ENCODE data around the gene MGMT. TPM values are rescaled to one million over a fixed set of nuclear protein-coding genes. Genes with fewer than 3 reads are reported as not detected.
A peak's percentile ranks its signal among the peaks of the same experiment; 100 is the strongest.
"Not testable (repeated sequence)": the region's sequence is repeated elsewhere in the genome, so short reads cannot be mapped to it uniquely, and the experiment has no call there.

MGMT gene
- 19.4 TPM for total RNA-seq

DNA sequence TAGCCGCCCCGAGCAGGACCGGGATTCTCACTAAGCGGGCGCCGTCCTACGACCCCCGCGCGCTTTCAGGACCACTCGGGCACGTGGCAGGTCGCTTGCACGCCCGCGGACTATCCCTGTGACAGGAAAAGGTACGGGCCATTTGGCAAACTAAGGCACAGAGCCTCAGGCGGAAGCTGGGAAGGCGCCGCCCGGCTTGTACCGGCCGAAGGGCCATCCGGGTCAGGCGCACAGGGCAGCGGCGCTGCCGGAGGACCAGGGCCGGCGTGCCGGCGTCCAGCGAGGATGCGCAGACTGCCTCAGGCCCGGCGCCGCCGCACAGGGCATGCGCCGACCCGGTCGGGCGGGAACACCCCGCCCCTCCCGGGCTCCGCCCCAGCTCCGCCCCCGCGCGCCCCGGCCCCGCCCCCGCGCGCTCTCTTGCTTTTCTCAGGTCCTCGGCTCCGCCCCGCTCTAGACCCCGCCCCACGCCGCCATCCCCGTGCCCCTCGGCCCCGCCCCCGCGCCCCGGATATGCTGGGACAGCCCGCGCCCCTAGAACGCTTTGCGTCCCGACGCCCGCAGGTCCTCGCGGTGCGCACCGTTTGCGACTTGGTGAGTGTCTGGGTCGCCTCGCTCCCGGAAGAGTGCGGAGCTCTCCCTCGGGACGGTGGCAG, at the start of gene MGMT:
MGMT (plus strand) TSS at position 539 of the 656 bp plus-strand sequence.
- peak; percentile 96 for DNase-seq (ENCODE audit: low spot score)

DNA sequence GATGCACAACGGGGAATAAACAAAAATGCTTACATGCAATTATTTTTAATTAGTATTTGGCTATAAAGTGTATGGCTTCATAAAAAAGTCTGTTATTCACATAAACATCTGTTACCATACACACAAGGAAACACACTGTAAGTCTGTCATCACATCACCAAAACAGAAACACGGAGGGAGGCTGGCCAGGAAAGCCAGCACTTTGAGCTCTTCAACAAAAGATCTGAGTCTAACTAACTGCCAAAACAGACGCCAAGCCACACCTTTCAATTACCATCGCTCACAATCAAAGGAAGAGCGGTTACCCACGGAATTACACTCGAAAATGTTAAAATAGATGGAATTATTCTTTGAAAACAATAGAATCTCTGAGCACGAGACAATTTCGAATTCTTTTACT, 49.2 kb upstream of the MGMT start:
- no peak for DNase-seq (ENCODE audit: low spot score)

DNA sequence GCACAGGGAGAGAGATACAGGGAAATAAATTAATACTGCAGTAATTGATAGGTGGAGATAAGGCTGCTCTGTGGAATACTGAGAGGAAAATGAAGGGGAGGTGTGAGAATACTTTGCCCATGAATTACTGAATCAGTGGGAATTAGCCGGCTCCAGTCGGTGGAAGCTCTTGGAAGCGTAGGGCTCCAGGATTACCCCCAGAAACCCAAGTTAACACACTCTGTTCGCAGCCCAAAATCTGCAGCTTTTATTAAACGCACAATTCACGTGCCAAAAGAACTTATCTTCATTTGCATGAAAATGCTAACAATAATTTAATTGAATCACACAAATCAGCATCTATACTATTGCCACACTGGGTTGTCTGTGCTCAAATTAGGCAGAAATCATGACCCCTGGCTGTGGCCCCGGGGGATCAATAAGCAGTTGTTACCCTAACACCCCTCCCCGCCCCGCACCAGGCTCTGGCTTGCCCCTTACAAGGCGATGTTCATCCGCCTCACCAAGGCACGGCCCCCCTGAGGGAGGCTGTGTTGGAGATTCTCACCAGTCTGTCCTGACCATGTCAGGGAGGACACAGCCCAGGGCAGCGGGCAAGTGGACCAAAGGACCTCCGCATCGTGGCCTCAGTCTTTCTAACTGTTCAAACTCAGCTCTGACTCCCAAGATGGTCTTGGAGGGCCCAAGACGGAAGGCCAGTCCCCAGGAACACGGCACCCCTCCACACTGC, 48.4 kb upstream of the MGMT start:
- no peak for DNase-seq (ENCODE audit: low spot score)

DNA sequence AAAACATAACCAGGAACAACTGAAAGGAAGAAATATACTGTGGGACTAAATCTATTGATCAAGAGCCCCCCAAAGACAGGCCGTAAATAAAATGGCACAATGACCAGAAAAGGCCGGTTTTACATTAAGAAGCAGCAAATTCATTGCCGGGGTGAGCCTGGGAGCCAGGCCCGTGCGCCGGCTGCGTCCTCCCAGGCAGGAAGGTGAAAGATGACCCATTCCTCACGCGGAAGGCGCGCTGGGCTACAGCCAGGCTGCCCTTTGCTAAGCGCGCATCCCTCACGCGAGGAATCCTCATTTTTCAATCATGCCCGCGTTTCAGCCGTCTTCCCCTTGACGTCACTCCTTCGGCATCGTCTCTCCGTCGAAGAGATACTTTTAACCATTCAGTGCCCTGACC, 47.6 kb upstream of the MGMT start:
- no peak for DNase-seq (ENCODE audit: low spot score)

DNA sequence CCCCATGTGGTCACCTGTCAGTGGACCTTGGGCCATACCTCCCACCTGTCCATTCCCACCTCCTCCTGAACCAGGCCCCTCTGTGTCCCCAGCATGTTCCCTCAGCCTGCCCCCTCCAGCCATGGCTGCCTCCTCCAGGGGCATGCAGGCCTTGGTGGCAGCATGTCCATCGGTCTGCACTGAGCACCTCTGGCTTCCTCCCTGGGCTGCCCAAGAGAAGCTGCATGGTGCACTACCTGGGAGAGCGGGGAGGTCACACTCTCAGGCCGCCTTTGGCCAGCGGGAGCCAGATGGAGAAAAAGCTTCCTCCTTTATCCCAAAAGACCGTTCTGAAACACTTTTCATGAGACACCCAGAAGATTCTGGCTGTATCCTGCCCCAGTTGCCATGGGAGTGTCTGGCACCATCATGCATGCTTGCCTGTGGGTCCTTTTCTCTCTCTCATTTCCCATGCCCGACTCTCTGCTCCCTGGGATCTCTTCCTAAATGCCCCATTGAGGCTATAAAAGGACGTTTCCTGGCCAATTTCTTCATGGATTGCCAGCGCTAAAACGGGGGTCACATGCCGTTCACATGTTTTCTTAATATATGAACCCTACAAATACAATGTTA, 45.5 kb upstream of the MGMT start:
- DNase-seq (ENCODE audit: low spot score): no peak

DNA sequence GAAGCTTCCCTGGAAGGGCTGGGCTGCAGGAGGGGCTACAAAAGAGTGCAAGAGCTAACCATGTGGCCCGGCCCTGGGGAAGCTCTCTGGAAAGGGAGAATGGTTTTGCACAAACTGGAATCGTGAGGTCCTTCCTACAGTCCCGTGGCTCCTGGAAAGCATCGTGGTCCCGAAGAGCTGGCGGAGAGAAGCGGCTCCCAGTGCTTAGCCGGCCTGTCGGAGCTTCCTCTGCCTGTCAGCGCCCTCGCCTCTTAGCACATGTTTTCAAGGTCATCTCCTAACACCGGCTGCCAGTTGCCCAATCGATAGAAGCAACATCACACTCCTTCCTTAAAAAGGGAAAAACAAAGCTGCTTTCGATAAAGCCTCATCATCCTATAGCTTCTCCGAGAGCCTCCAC, 42.1 kb upstream of the MGMT start:
- peak; percentile 61 for DNase-seq (ENCODE audit: low spot score)

DNA sequence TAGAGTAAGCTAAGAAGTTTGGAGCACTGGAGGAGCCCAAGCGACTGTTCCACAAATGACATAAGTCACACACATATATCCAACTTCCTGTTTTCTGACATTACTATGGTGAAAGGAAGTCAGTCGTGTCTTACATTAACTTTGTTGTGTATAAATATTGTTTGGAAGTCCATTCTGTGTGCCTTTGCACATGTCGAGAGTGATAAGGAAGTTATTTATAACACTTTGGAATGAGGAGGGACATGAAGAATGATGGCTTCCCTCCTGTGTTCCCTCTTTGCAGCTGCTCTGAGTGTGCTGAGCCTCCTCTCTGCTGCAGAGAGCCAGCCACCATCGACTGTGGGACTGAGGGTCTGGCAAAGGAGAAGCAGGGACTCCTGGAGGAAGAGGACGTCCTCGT, 40.4 kb upstream of the MGMT start:
- DNase-seq (ENCODE audit: low spot score): no peak

DNA sequence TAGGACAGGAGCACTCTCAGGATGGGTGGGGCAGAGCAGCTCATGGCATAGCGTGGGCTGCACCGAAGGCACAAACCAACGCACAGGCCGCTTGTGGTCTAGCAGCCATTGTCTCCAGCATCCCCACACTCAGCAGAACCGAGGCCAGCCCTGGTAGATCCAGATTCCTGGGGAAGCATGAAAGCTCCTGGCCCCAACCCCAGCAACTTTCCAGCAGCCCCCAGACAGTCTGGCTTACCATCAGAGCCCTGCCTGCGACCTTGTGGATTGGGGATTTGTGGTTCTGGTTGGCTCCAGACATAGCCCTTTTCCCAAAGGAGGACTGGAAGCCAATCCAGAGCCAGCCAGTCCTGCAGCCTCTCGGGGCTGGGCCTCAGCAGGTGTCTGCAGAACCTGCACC, 33.8 kb upstream of the MGMT start:
- no peak for DNase-seq (ENCODE audit: low spot score)

DNA sequence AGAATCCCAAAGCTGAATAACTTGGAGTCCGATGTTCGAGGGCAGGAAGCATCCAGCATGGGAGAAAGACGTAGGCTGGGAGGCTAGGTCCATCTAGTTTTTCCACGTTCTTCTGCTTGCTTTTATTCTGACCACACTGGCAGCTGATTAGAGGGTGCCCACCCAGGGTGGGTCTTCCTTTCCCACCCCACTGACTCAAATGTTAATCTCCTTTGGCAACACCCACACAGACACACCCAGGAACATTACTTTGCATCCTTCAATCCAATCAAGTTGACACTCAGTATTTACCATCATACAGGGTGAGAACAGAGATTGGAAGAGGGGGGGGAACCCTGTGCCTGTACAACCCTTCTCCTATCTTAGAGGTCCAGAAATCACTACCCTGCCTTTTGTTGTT, 31.3 kb upstream of the MGMT start:
- not testable (repeated sequence) for DNase-seq (ENCODE audit: low spot score)

DNA sequence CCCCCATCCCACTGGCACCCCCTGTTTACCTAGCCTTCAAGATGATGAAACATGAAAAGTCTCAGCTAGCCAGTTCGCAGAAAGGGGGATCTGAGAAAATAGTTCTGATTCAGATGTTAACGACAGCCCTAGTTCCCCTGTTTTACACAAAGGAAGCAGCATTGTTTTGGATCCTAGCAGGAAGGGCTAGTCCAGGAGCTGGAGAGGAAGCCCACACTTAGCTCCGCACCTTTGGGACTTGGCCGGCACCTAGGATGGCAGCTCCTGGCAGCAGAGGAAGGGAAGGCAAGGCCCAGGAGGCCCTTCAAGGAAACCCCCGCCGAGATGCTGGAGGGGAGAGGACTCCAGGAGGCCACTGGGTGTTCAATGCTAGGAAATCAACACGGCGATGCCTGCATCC, 29.0 kb upstream of the MGMT start:
- no peak for DNase-seq (ENCODE audit: low spot score)

DNA sequence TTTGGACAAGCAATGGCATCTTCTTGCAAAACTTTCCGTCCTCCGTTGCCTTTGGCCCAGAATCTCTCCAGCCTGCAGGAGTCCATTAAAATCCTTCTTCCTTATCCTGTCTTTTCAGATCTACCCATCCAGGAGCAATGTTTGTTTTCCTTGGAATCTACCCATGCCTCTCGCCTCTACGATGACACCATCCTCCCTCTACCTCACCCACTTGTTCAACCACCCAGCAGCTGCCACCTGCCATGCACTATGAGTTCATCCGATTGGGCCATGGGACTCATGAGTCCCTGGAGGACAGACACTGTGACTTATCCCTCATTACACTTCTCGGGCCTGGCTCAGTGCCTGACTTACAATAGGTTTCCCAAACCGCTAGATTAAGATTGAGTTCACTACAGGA, 26.8 kb upstream of the MGMT start:
- no peak for DNase-seq (ENCODE audit: low spot score)

DNA sequence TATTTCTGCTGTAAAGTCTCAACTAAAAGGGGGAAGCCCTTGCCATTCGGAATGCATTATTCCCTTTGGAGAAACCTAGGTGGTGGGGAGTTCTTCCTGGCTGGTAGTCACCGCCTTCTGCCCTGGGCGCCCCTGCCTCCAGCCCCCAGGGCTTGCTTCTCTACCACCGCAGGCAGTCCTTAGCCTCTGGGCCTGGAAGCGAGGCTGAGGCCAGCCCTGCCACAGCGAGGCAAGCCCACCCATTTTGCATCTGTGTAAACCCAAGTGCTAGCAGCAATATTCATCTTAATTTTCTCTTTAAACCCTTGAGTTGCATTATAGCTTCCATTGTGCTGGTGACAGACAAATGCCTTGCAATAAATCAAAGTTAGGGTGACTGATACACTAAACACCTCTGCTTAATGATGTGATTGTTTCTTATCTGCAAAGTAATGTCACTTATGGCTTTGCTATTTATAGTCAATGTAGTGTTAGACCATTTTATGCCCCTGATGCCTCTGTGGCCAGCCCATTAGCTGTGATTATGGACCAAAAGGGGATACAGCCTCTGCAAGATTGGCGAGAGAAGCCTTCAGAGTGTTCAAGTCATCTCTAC, 26.2 kb upstream of the MGMT start:
- no peak for DNase-seq (ENCODE audit: low spot score)

DNA sequence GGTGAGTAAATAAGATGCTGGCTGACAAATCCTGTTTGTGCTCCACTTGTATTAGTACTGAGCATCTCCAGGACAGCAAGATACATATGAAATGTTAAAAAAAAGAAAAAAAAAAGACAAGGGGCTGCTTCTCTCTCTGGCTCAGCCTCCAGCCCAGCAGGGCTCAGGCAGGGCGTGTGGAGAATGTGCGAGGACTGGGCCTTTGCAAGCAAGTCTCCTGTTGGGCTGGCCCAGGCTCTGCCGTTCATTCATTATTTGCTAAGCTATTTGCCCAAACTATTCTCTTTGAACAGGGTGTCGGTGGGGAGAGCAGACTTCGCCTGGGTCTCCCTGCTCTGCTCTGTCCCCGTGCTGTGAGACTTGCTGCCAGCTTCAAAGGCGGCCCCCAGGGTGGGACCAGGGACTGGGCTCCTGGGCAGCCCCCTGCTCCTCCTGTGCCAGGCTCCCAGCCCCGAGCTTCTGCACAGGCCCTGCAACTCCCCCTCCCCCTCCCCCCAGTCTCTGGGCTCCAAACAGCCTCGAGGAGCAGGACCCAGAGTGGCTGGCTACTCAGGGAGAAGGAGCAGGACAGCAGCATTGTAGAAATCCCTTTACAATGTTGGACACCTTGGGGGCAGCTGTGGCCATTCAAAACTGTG, 25.6 kb upstream of the MGMT start:
- no peak for DNase-seq (ENCODE audit: low spot score)

DNA sequence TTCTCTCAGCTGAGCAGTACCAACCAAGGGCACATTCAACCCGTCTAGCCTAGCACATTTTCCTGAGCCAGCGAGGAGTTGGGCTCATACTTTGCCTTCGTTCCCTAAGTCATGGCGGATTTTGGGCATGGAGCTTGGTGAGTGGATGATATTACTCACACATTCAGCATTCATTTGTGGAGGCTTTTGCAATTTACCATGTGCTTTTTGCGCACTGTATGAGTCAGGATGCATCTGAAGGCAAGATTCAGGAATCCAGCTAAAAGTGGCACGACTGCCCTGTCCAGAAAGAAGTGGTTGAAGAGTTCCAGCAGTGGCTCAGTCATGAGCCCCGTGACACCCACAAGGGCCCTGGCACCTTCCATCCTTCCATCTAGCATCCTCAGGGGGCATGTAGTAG, 24.2 kb upstream of the MGMT start:
- DNase-seq (ENCODE audit: low spot score): no peak

DNA sequence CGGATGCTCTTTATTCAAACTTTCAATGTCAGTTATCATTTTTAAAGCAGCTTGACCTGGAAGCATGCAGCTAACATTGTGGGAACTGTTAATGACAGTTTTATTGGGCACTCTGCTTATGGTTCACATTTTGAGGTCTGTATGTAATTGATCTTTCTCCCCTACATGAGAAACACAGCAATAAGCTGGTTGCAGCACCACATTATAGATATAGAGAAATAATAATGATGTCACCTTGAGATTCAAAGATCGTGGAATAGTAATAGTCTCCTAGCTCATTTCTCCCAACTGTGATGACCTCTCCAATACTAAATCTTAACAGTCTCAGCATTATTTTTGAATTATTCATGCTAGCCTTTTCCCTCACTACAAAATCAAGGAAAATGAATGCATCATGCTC, 22.7 kb upstream of the MGMT start:
- DNase-seq (ENCODE audit: low spot score): no peak

DNA sequence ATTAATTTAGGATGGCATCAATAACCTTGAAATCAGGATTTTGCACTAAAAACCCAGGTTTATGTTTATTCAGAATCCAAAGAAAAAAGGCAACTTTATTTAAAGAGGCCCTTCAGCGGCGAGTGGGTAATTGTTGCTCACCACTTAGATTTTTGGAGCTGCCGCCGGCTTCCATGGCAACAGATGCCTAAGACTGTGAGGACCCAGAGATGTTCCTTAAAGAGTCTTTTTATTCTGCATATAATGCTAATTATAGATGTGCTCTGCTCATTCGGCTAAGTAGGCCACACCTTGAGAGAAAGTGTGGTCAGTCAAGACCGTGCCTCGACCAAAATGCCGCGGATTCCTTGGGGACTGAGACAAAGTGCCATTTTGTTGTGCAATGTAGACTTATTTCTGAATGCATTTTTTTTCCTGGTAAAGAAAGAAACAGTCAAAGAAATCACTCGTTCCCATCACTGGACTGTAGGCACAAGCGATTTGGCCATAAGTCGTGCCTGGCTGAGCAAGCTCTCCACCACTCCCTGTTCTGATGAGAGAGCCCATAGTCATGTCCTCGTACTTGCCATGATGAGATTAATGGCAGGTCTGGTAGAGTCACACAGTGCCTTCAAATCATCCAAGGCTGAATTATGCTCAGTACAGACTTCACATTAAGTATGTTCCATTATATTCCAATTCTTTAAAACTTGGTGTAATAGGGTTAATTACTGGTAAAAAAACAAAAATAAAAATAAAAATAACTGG, 21.4 kb upstream of the MGMT start:
- no peak for DNase-seq (ENCODE audit: low spot score)

DNA sequence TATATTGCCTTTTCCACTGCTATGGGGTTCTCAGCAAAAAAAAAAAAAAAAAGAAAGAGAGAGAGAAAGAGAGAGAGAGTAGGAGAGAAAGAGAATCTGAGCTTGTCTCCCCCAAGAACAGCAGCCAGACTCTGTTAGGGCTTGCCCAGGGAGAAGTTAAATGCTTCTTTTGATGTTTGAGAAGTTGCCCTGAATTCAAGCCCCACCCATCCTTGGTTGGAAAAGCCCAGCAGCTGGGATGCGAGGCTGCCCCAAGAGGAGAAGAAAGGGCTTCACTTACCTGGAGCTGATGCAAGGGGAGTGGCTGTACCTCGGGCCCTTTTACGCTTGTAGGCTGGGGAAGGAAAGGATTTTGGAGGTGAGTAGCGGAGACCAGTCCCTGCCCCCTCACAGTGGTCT, 20.9 kb upstream of the MGMT start:
- DNase-seq (ENCODE audit: low spot score): no peak

DNA sequence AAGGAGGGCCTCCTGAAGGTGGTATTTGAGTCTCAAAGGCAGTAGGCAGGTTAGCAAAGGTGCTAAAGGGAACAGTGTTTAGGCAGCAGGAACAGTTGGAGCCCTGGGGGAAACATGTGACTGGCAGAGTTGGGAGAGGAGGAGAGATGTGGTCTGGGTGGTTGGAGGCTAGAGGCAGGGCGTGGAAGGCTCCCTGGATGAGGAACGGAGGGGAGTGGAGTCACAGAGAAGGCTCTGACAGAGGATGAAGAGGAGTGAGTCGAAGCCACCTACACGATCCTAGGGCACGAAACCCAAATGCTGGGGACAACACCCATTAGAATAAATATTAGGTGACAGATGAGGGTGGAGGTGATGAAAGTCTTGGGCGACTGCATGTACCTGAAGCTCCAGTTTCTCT, 19.6 kb upstream of the MGMT start:
- DNase-seq (ENCODE audit: low spot score): no peak

DNA sequence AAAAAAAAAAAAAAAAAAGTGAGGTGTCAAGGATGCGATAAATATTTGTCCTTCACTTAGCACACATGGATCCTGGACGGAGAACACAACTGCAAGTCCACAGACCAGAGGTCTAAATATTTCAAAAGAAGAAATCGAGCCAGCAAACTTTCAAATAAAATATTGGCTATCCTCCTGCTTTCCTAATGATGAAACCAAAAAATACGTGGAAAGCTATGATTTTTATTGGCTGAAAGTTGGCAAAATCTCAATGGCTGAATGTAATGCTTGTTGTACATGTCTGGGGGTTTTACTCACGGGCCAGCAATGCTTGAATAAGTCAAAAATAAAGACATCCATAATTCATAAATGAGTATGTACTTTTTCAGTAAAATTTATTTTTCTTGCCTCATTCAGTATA, 19.0 kb upstream of the MGMT start:
- no peak for DNase-seq (ENCODE audit: low spot score)

DNA sequence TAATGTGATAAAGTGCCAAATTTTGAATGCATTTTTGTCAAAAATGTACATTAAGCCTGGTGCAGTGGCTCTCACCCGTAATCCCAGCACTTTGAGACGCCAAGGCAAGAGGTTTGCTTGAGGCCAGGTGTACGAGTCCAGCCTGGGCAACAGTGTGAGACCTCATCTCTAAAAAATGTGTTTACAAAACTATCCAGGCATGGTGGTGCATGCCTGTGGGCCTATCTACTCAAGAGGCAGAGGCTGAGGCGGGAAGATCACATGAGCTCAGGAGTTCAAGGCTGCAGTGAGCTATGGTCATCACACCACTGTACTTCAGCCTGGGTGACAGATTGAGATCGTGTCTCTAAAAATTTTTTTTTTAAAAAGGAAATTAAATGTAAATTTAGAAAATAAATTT, 18.5 kb upstream of the MGMT start:
- DNase-seq (ENCODE audit: low spot score): no peak

DNA sequence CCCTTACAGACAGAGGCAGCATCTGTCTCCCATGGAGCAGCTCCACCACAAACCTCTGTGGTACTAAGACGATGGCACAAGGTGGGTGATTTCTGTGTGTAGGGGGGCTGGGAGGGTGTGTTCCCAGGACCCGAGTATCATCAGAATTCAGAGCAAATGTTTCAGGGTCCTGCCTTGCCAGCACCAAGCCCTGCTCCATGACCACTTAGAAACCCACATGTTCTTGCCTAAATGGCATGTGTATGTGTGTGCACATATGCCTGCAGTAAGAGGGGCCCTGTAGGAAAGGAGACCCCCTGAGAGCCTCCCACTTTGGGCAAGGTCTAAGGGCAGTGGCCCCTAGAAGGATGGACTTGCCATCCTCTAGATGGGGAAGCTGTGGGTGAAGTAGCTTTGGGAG, 17.1 kb upstream of the MGMT start:
- no peak for DNase-seq (ENCODE audit: low spot score)

DNA sequence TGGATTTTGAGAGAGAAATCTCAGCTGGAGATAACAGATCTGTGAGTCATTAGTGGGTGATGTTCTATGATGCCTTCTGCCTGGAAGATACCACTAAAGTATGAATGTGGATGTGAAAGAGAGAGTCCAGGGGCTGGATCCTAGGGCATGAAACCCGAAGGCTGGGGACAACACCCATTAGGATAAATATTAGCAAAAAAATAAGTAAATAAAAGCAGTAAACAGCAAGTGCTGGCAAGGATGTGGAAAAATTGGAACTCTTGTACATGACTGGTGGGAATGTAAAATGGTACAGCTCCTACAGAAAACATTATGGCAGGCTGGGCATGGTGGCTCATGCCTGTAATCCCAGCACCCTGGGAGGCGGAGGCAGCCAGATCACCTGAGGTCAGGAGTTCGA, 16.6 kb upstream of the MGMT start:
- no peak for DNase-seq (ENCODE audit: low spot score)
